HepG2 (cell line): ENCODE measurements around the gene FBLIM1. TPM values are rescaled to one million over a fixed set of nuclear protein-coding genes. Genes with fewer than 3 reads are reported as not detected.

Experiments
- ATAC-seq: fragments of 200-7000 bp; cut with Tn5 transposase; 3 replicates; pipeline ENCODE4 v1.9.1; 2020; ENCODE audit warnings: mild to moderate bottlenecking, moderate library complexity
- BruUV-seq: library from RNA; stranded (reverse); fragments of 400-500 nt; replicated peaks from 2 replicates; lab custom pipeline; 2021; lab: Mats Ljungman, UMichigan
- CTCF ChIA-PET: fragments of 300-600 bp; formaldehyde crosslinking; extraction: SDS; loops from one replicate; lab custom pipeline; 2021; ENCODE audit warnings: low total read pairs, inconsistent platforms, low intra/inter-chr PET ratio; lab: Yijun Ruan, JAX
- POLR2A ChIA-PET: fragments of 350-600 bp; sonication (Branson Sonifier 250); formaldehyde crosslinking; loops from one replicate; lab custom pipeline; 2020; ENCODE audit warnings: antibody characterized with exemption, inconsistent platforms; lab: Yijun Ruan, JAX
- DNase-seq: peaks from one replicate; pipeline ENCODE4 v3.0.0-alpha.2; 2015; ENCODE audit warnings: low spot score
- FAIRE-seq: peaks from 3 replicates; lab custom pipeline; 2011; peaks lifted over from hg19 to GRCh38; lab: Jason Lieb, UNC
- H2AFZ ChIP-seq: one replicate; pipeline ENCODE4 v1.6.1; 2011; ENCODE audit warnings: low read length, inconsistent platforms
- H3K27ac ChIP-seq: fragments of 300-600 bp; 3 replicates; pipeline ENCODE4 v1.8.0; 2011; ENCODE audit warnings: mixed run types, mild to moderate bottlenecking, mixed read lengths, low read length, inconsistent platforms; ENCODE audit not compliant: insufficient read depth; ENCODE audit errors: extremely low read length
- H3K27me3 ChIP-seq, 2 experiments: fragments of 200-600 bp in 1 of 2; 2 replicates in 1 of 2; 3 replicates in 1 of 2; pipeline versions ENCODE4 v1.6.0 to v1.8.0; 2011; ENCODE audit warnings: low read length in 2 of 2, mild to moderate bottlenecking in 2 of 2, moderate library complexity in 2 of 2, inconsistent platforms in 1 of 2; ENCODE audit not compliant: insufficient read depth in 2 of 2, control insufficient read depth in 1 of 2
- H3K36me3 ChIP-seq, 2 experiments: fragments of 200-600 bp in 1 of 2; replicated peaks in 1 of 2; 2 replicates in 1 of 2; 3 replicates in 1 of 2; pipeline versions ENCODE4 v1.5.1 to v1.8.0; 2011; ENCODE audit warnings: low read length in 2 of 2, inconsistent platforms in 1 of 2; ENCODE audit not compliant: insufficient read depth in 2 of 2, control insufficient read depth in 1 of 2
- H3K4me1 ChIP-seq: 2 replicates; pipeline ENCODE4 v1.5.1; 2012; ENCODE audit warnings: low read length, inconsistent platforms; ENCODE audit not compliant: insufficient read depth
- H3K4me2 ChIP-seq: 2 replicates; pipeline ENCODE4 v1.6.0; 2011; ENCODE audit warnings: low read depth, low read length, inconsistent platforms
- H3K4me3 ChIP-seq, 3 experiments: fragments of 200-600 bp in 1 of 3; sonication (generic), shearing (Covaris generic) in 1 of 3; replicated peaks in 1 of 3; 2 replicates each; pipeline ENCODE4 v1.5.1; 2011 to 2016; ENCODE audit warnings: low read length in 3 of 3, inconsistent platforms in 2 of 3, low read depth in 2 of 3, mild to moderate bottlenecking in 2 of 3, control low read depth in 1 of 3, mixed read lengths in 1 of 3; ENCODE audit not compliant: insufficient read depth in 1 of 3
- H3K79me2 ChIP-seq: one replicate; pipeline ENCODE4 v1.6.1; 2011; ENCODE audit warnings: low read length, inconsistent platforms; ENCODE audit not compliant: insufficient read depth
- H3K9ac ChIP-seq: 2 replicates; pipeline ENCODE4 v1.6.0; 2011; ENCODE audit warnings: mild to moderate bottlenecking, low read depth, low read length, inconsistent platforms; ENCODE audit not compliant: insufficient read depth
- H3K9me3 ChIP-seq: 2 replicates; pipeline ENCODE4 v1.5.1; 2012; ENCODE audit warnings: mild to moderate bottlenecking, low read length
- H4K20me1 ChIP-seq: 2 replicates; pipeline ENCODE4 v1.6.0; 2011; ENCODE audit warnings: inconsistent platforms, mild to moderate bottlenecking, low read length, moderate library complexity; ENCODE audit not compliant: insufficient read depth
- HIC2 ChIP-seq: sonication (generic); formaldehyde crosslinking; IDR thresholded peaks from 2 replicates; pipeline ENCODE4 v1.9.0; 2022; ENCODE audit warnings: low read depth, missing genetic modification reagents
- HNF4G ChIP-seq, 2 experiments: sonication (generic) in 1 of 2; formaldehyde crosslinking in 1 of 2; IDR thresholded peaks; 2 replicates each; pipeline versions ENCODE4 v1.4.0 to v1.6.1; 2011 to 2020; ENCODE audit warnings: borderline replicate concordance in 2 of 2, low read depth in 2 of 2, mild to moderate bottlenecking in 2 of 2, low read length in 1 of 2, missing genetic modification reagents in 1 of 2, moderate library complexity in 1 of 2
- MAFG ChIP-seq: sonication (generic); formaldehyde crosslinking; IDR thresholded peaks from 2 replicates; pipeline ENCODE4 v1.5.1; 2020; ENCODE audit warnings: mild to moderate bottlenecking, missing genetic modification reagents
- SIX1 ChIP-seq: sonication (generic); formaldehyde crosslinking; IDR thresholded peaks from 2 replicates; pipeline ENCODE4 v1.4.0; 2020; ENCODE audit warnings: missing genetic modification reagents, borderline replicate concordance
- SNAPC5 ChIP-seq: sonication (generic); formaldehyde crosslinking; IDR thresholded peaks from 2 replicates; pipeline ENCODE4 v1.8.1; 2023; ENCODE audit warnings: mild to moderate bottlenecking, missing genetic modification reagents, borderline replicate concordance
- ZNF383 ChIP-seq: sonication (generic); formaldehyde crosslinking; IDR thresholded peaks from 2 replicates; pipeline ENCODE4 v1.4.0; 2020; ENCODE audit warnings: missing genetic modification reagents, mild to moderate bottlenecking, borderline replicate concordance
- ZSCAN21 ChIP-seq: sonication (generic); formaldehyde crosslinking; IDR thresholded peaks from 2 replicates; pipeline ENCODE4 v1.8.0; 2022; ENCODE audit warnings: mild to moderate bottlenecking, missing genetic modification reagents, moderate library complexity, borderline replicate concordance
- WGBS: methylation state at CpG from one replicate; pipeline ENCODE4 v1.1.6; 2017; ENCODE audit warnings: low lambda C conversion rate; 5-methylcytosine and 5-hydroxymethylcytosine counted together
- in situ Hi-C: cut with HindIII; loops from 2 replicates; pipeline ENCODE4 v1.10.0; 2017; ENCODE audit warnings: low pct_unique_long_range_greater_than_20kb; ENCODE audit not compliant: extremely low pct_ligation_motif_present
- intact Hi-C: fragments of 100-400 bp; cut with micrococcal nuclease; formaldehyde crosslinking; loops from one replicate; pipeline ENCODE4 v1.10.0; 2022; ENCODE audit not compliant: unreplicated experiment
- polyA plus RNA-seq, 8 experiments: library from polyadenylated mRNA; depleted of rRNA in 3 of 8; stranded (reverse) in 7 of 8; unstranded in 1 of 8; fragments of >200 nt; fragmentation: Illumina TruSeq in 4 of 8; extraction: Trizol in 4 of 8; gene quantifications; 2 replicates each; pipeline versions ENCODE4 v1.2.1 to v1.2.3, GENCODE V29; 2011 to 2016; ENCODE audit warnings: low read depth in 4 of 8, missing spikeins in 1 of 8, mixed read lengths in 1 of 8; ENCODE audit not compliant: insufficient read depth in 1 of 8
- total RNA-seq, 5 experiments: library from RNA; depleted of rRNA; stranded (reverse); fragments of >200 nt; fragmentation: Illumina TruSeq; extraction: Trizol; gene quantifications; 2 replicates each; pipeline ENCODE4 v1.2.3, GENCODE V29; 2016; ENCODE audit warnings: low read depth in 1 of 5

FBLIM1 gene
- total and polyA plus RNA-seq, 2 of the 13 experiments (the other 11 are each of a cell fraction or from before 2014, with no cell fraction given): 10.6 to 23.0 TPM

GRCh38 chr1:15714406-15715136 is 44.0 kb upstream of the FBLIM1 start:
- no peaks in the 10 kb centered on the region for H4K20me1 ChIP-seq
- CTCF ChIA-PET: no interaction called here
- FAIRE-seq (no peak), DNase-seq (no peak), ATAC-seq (no peak)
- H3K27me3 ChIP-seq: no peaks in the 10 kb centered on the region
- no peaks in the 10 kb centered on the region for H3K79me2 ChIP-seq
- peaks cover 17 to 32% of the 10 kb centered on the region in 2 experiments for H3K36me3 ChIP-seq
- 92% methylated on average over 3 of the region's 4 CpGs for WGBS
- H3K4me2 ChIP-seq: no peak overlapping the region
- BruUV-seq: no TSS peak
- no peak overlapping the region for H2AFZ ChIP-seq
- no peak overlapping the region for H3K4me3 ChIP-seq
- no peak for TF ChIP-seq SIX1 (CRISPR knock-in tag)
- no peak for TF ChIP-seq HIC2 (CRISPR knock-in tag)
- no peak for TF ChIP-seq SNAPC5 (CRISPR knock-in tag)
- TF ChIP-seq ZSCAN21 (CRISPR knock-in tag): no peak
- no peak for TF ChIP-seq ZNF383 (CRISPR knock-in tag)
- TF ChIP-seq MAFG (CRISPR knock-in tag): no peak
- TF ChIP-seq HNF4G (IDR thresholded peaks at IDR 0.05; ENCODE audit: borderline replicate concordance, low read depth, low read length): no peak
- no peak for TF ChIP-seq HNF4G (CRISPR knock-in tag; IDR thresholded peaks at IDR 0.05; ENCODE audit: borderline replicate concordance, low read depth)
- intact Hi-C loops (no loop called here), in situ Hi-C loops (no loop called here)
- POLR2A ChIA-PET: no interaction called here
- no peak overlapping the region for H3K27ac ChIP-seq
- no peak overlapping the region for H3K9ac ChIP-seq
- no peaks in the 10 kb centered on the region for H3K9me3 ChIP-seq
- H3K4me1 ChIP-seq: peaks cover 12% of the 10 kb centered on the region; the same call in 1 of the 2 replicates
